Stimulated activated naive B cell treated with anti-CD40 and anti-IgM and Interleukin-4, amounts not matched to agents 10 μg/mL and 1 μg/mL and 100 μg/mL, for 72 hours (primary cell): ENCODE data around the gene ATOH8.

ENCODE experiments used
- ATAC-seq, 2 donors: fragments of 150-1000 bp; cut with Tn5 transposase; replicated peaks; 2 replicates each; pipeline ENCODE4 v1.10.0; 2021; ENCODE audit warnings: moderate library complexity in 1 of 2
- DNase-seq: peaks from one replicate; pipeline ENCODE4 v3.0.0; 2021
- H3K27ac Mint-ChIP-seq: one replicate; pipeline ENCODE4 v1.8.0; 2022; ENCODE audit warnings: mild to moderate bottlenecking, mixed read lengths
- H3K27me3 Mint-ChIP-seq, 2 donors: one replicate each; pipeline ENCODE4 v1.8.0; 2022; ENCODE audit warnings: mixed read lengths in 2 of 2
- H3K36me3 Mint-ChIP-seq, 2 donors: one replicate each; pipeline ENCODE4 v1.8.0; 2022; ENCODE audit warnings: mixed read lengths in 2 of 2, mild to moderate bottlenecking in 1 of 2
- H3K4me1 Mint-ChIP-seq, 2 donors: one replicate each; pipeline ENCODE4 v1.8.0; 2022; ENCODE audit warnings: mixed read lengths in 2 of 2, mild to moderate bottlenecking in 1 of 2
- H3K4me3 Mint-ChIP-seq, 2 donors: one replicate each; pipeline ENCODE4 v1.8.0; 2022; ENCODE audit warnings: mild to moderate bottlenecking in 2 of 2, mixed read lengths in 2 of 2, moderate library complexity in 1 of 2
- H3K9me3 Mint-ChIP-seq, 2 donors: one replicate each; pipeline ENCODE4 v1.8.0; 2022; ENCODE audit warnings: mixed read lengths in 2 of 2, mild to moderate bottlenecking in 1 of 2

Gene ATOH8

GRCh38 chr2:85791704-85792565, 38.1 kb downstream of the ATOH8 start:
- no peaks in the 10 kb centered on the region for H3K9me3 Mint-ChIP-seq
- no peaks in the 10 kb centered on the region for H3K36me3 Mint-ChIP-seq
- H3K4me1 Mint-ChIP-seq, result no peaks in the 10 kb centered on the region
- no peak overlapping the region for H3K27ac Mint-ChIP-seq
- DNase-seq (no peak), ATAC-seq (no peak)
- no peak overlapping the region for H3K4me3 Mint-ChIP-seq
- peaks cover 13 to 23% of the 10 kb centered on the region in 2 donors for H3K27me3 Mint-ChIP-seq

GRCh38 chr2:85792783-85793441, 39.1 kb downstream of the ATOH8 start:
- no peak for ATAC-seq
- no peaks in the 10 kb centered on the region for H3K9me3 Mint-ChIP-seq

GRCh38 chr2:85793584-85793983, 39.8 kb downstream of the ATOH8 start:
- ATAC-seq (no peak), DNase-seq (no peak)
- Mint-ChIP-seq H3K27ac (no peak overlapping the region), H3K4me1 (no peaks in the 10 kb centered on the region), H3K9me3 (no peaks in the 10 kb centered on the region), H3K36me3 (no peaks in the 10 kb centered on the region), H3K4me3 (no peak overlapping the region), H3K27me3 (peaks cover 18 to 35% of the 10 kb centered on the region in 2 donors)

More at GRCh38 chr2:85792783-85793441, 39.1 kb downstream of the ATOH8 start:
- H3K4me3 Mint-ChIP-seq, result no peak overlapping the region
- H3K27ac Mint-ChIP-seq, result no peak overlapping the region
- H3K36me3 Mint-ChIP-seq, result no peaks in the 10 kb centered on the region
- H3K4me1 Mint-ChIP-seq, result no peaks in the 10 kb centered on the region
- peaks cover 18 to 32% of the 10 kb centered on the region in 2 donors for H3K27me3 Mint-ChIP-seq
- DNase-seq, result no peak

GRCh38 chr2:85794038-85794441, 40.2 kb downstream of the ATOH8 start:
- H3K4me1 Mint-ChIP-seq, result no peaks in the 10 kb centered on the region
- H3K27me3 Mint-ChIP-seq, result peaks cover 18 to 35% of the 10 kb centered on the region in 2 donors
- ATAC-seq (no peak), DNase-seq (no peak)
- H3K36me3 Mint-ChIP-seq, result no peaks in the 10 kb centered on the region
- no peaks in the 10 kb centered on the region for H3K9me3 Mint-ChIP-seq
- no peak overlapping the region for H3K27ac Mint-ChIP-seq
- H3K4me3 Mint-ChIP-seq, result no peak overlapping the region

GRCh38 chr2:85794491-85795121, 40.8 kb downstream of the ATOH8 start:
- H3K9me3 Mint-ChIP-seq, result no peaks in the 10 kb centered on the region
- H3K4me3 Mint-ChIP-seq, result no peak overlapping the region
- peaks cover 20 to 39% of the 10 kb centered on the region in 2 donors for H3K27me3 Mint-ChIP-seq
- H3K4me1 Mint-ChIP-seq, result no peaks in the 10 kb centered on the region
- DNase-seq (no peak), ATAC-seq (no peak)
- H3K36me3 Mint-ChIP-seq, result no peaks in the 10 kb centered on the region
- H3K27ac Mint-ChIP-seq, result no peak overlapping the region

GRCh38 chr2:85795331-85796045, 41.7 kb downstream of the ATOH8 start:
- Mint-ChIP-seq H3K36me3 (no peaks in the 10 kb centered on the region), H3K4me1 (no peaks in the 10 kb centered on the region)
- ATAC-seq, result no peak

GRCh38 chr2:85796046-85796340, 42.2 kb downstream of the ATOH8 start:
- no peak for DNase-seq
- Mint-ChIP-seq H3K4me3 (no peak overlapping the region), H3K27me3 (peaks cover 24 to 42% of the 10 kb centered on the region in 2 donors), H3K9me3 (peaks cover 5% of the 10 kb centered on the region in 2 donors), H3K36me3 (no peaks in the 10 kb centered on the region), H3K4me1 (no peaks in the 10 kb centered on the region), H3K27ac (no peak overlapping the region)
- ATAC-seq, result no peak

More at GRCh38 chr2:85795331-85796045, 41.7 kb downstream of the ATOH8 start:
- no peak for DNase-seq
- peaks cover 19 to 40% of the 10 kb centered on the region in 2 donors for H3K27me3 Mint-ChIP-seq
- H3K4me3 Mint-ChIP-seq, result no peak overlapping the region
- H3K27ac Mint-ChIP-seq, result no peak overlapping the region
- peaks cover under 1 to 1% of the 10 kb centered on the region in 2 donors for H3K9me3 Mint-ChIP-seq

GRCh38 chr2:85796341-85797262, 42.8 kb downstream of the ATOH8 start:
- Mint-ChIP-seq H3K27ac (no peak overlapping the region), H3K9me3 (peaks cover 5% of the 10 kb centered on the region in 2 donors), H3K36me3 (no peaks in the 10 kb centered on the region), H3K27me3 (peaks cover 26 to 42% of the 10 kb centered on the region in 2 donors), H3K4me3 (no peak overlapping the region), H3K4me1 (no peaks in the 10 kb centered on the region)
- ATAC-seq (no peak), DNase-seq (no peak)

GRCh38 chr2:85797263-85797660, 43.5 kb downstream of the ATOH8 start:
- Mint-ChIP-seq H3K9me3 (peaks cover 5 to 7% of the 10 kb centered on the region in 2 donors), H3K27ac (no peak overlapping the region), H3K36me3 (no peaks in the 10 kb centered on the region), H3K4me1 (no peaks in the 10 kb centered on the region), H3K4me3 (no peak overlapping the region), H3K27me3 (peaks cover 26 to 44% of the 10 kb centered on the region in 2 donors)
- DNase-seq (no peak), ATAC-seq (no peak)

GRCh38 chr2:85797921-85798320, 44.1 kb downstream of the ATOH8 start:
- Mint-ChIP-seq H3K27me3 (peaks cover 26 to 41% of the 10 kb centered on the region in 2 donors), H3K4me3 (no peak overlapping the region), H3K4me1 (no peaks in the 10 kb centered on the region), H3K9me3 (peaks cover 5 to 7% of the 10 kb centered on the region in 2 donors), H3K36me3 (no peaks in the 10 kb centered on the region), H3K27ac (no peak overlapping the region)
- DNase-seq (no peak), ATAC-seq (no peak)

- H3K27ac Mint-ChIP-seq, result no peak overlapping the region
- H3K9me3 Mint-ChIP-seq, result peaks cover 5 to 7% of the 10 kb centered on the region in 2 donors
- DNase-seq (no peak), ATAC-seq (no peak)
- peaks cover 35 to 41% of the 10 kb centered on the region in 2 donors for H3K27me3 Mint-ChIP-seq
- H3K4me3 Mint-ChIP-seq, result no peak overlapping the region
- no peaks in the 10 kb centered on the region for H3K36me3 Mint-ChIP-seq
- H3K4me1 Mint-ChIP-seq, result peaks cover under 1% of the 10 kb centered on the region in 2 donors
Observed at GRCh38 chr2:85799215-85799956, 45.6 kb downstream of the ATOH8 start.

GRCh38 chr2:85800586-85800985, 46.8 kb downstream of the ATOH8 start:
- Mint-ChIP-seq H3K4me3 (no peak overlapping the region), H3K9me3 (peaks cover 5 to 7% of the 10 kb centered on the region in 2 donors), H3K27me3 (peaks cover 35 to 41% of the 10 kb centered on the region in 2 donors), H3K4me1 (peaks cover 3 to 5% of the 10 kb centered on the region in 2 donors), H3K36me3 (no peaks in the 10 kb centered on the region), H3K27ac (no peak overlapping the region)
- no peak for DNase-seq
- ATAC-seq, result no peak

GRCh38 chr2:85801871-85802270, 48.1 kb downstream of the ATOH8 start:
- H3K9me3 Mint-ChIP-seq, result peaks cover 5 to 7% of the 10 kb centered on the region in 2 donors
- peaks cover 3 to 10% of the 10 kb centered on the region in 2 donors for H3K4me1 Mint-ChIP-seq
- no peak for DNase-seq
- no peak for ATAC-seq
- no peak overlapping the region for H3K27ac Mint-ChIP-seq
- peaks cover 33% of the 10 kb centered on the region in 2 donors for H3K27me3 Mint-ChIP-seq
- no peaks in the 10 kb centered on the region for H3K36me3 Mint-ChIP-seq
- no peak overlapping the region for H3K4me3 Mint-ChIP-seq
